HCT116 (cell line): Measurements from ENCODE around the gene SCN2A. TPM values are rescaled to one million over a fixed set of nuclear protein-coding genes. Genes with fewer than 3 reads are reported as not detected.

Experiments
- ATAC-seq: fragments of 200-7000 bp; cut with Tn5 transposase; 2 replicates; pipeline ENCODE4 v1.9.1; 2020; ENCODE audit warnings: mild to moderate bottlenecking, moderate library complexity
- BruUV-seq: library from RNA; stranded (reverse); fragments of 400-500 nt; replicated peaks from 2 replicates; lab custom pipeline; 2021; lab: Mats Ljungman, UMichigan
- CTCF ChIA-PET: fragments of 300-600 bp; sonication (Branson Sonifier 250); formaldehyde crosslinking; loops from one replicate; lab custom pipeline; 2021; ENCODE audit warnings: antibody characterized with exemption; lab: Charles Lee
- POLR2A ChIA-PET: fragments of 300-600, 350-600 bp; sonication (Branson Sonifier 250); formaldehyde crosslinking; loops from one replicate; lab custom pipeline; 2021; ENCODE audit warnings: antibody characterized with exemption; lab: Charles Lee
- RAD21 ChIA-PET, 2 experiments: fragments of 300-600 bp; sonication (Branson Sonifier 250); formaldehyde crosslinking; loops; one replicate each; lab custom pipeline; 2023; ENCODE audit warnings: low total read pairs in 2 of 2; ENCODE audit not compliant: uncharacterized antibody in 2 of 2, unreplicated experiment in 2 of 2, low non-redundant PET in 1 of 2; lab: Charles Lee
- DNase-seq: peaks from one replicate; pipeline ENCODE4 v3.0.0-alpha.2; 2010; ENCODE audit warnings: low read depth, low spot score
- H2AFZ ChIP-seq: fragments of 200-600 bp; shearing (Covaris generic), sonication (generic); 2 replicates; pipeline ENCODE4 v1.6.1; 2017; ENCODE audit warnings: low read depth, mixed run types, mixed read lengths, antibody characterized with exemption, low read length; ENCODE audit not compliant: poor library complexity, severe bottlenecking
- H3K27ac ChIP-seq: 2 replicates; pipeline ENCODE4 v1.5.1; 2012; ENCODE audit warnings: low read depth, low read length
- H3K27me3 ChIP-seq: fragments of 200-600 bp; sonication (generic); 2 replicates; pipeline ENCODE4 v1.6.1; 2016; ENCODE audit warnings: mixed run types, low read length, mixed read lengths; ENCODE audit not compliant: insufficient read depth
- H3K36me3 ChIP-seq, 2 experiments: fragments of 200-500 bp in 1 of 2; fragments of 200-600 bp in 1 of 2; sonication (Bioruptor generic) in 1 of 2; sonication (generic) in 1 of 2; 2 replicates each; pipeline versions ENCODE4 v1.5.1 to v1.6.1; 2014 to 2016; ENCODE audit warnings: low read length in 2 of 2, inconsistent platforms in 1 of 2, mixed read lengths in 1 of 2, mixed run types in 1 of 2; ENCODE audit not compliant: insufficient read depth in 2 of 2, control insufficient read depth in 1 of 2
- H3K4me1 ChIP-seq, 2 experiments: fragments of 200-600 bp in 1 of 2; sonication (generic) in 1 of 2; 2 replicates each; pipeline versions ENCODE4 v1.5.1 to v1.6.1; 2012 to 2017; ENCODE audit warnings: low read length in 2 of 2, inconsistent platforms in 1 of 2, mild to moderate bottlenecking in 1 of 2, mixed read lengths in 1 of 2, mixed run types in 1 of 2, moderate library complexity in 1 of 2; ENCODE audit not compliant: insufficient read depth in 2 of 2, control insufficient read depth in 1 of 2
- H3K4me2 ChIP-seq: fragments of 200-600 bp; sonication (generic); 2 replicates; pipeline ENCODE4 v1.6.1; 2017; ENCODE audit warnings: mixed run types, low read length, mixed read lengths
- H3K4me3 ChIP-seq, 2 experiments: fragments of 200-600 bp in 1 of 2; sonication (generic) in 1 of 2; replicated peaks in 1 of 2; 2 replicates each; pipeline ENCODE4 v1.5.1; 2011 to 2016; ENCODE audit warnings: low read length in 2 of 2, control low read depth in 1 of 2, low read depth in 1 of 2, mild to moderate bottlenecking in 1 of 2, mixed read lengths in 1 of 2, mixed run types in 1 of 2
- H3K79me2 ChIP-seq: fragments of 200-600 bp; sonication (generic); 2 replicates; pipeline ENCODE4 v1.6.1; 2017; ENCODE audit warnings: mild to moderate bottlenecking, mixed run types, low read length, moderate library complexity, mixed read lengths; ENCODE audit not compliant: insufficient read depth
- H3K9ac ChIP-seq: fragments of 200-600 bp; sonication (generic); 2 replicates; pipeline ENCODE4 v1.6.1; 2016; ENCODE audit warnings: low read length, mixed read lengths
- H3K9me2 ChIP-seq: fragments of 200-600 bp; sonication (generic), shearing (Covaris generic); 2 replicates; pipeline ENCODE4 v1.6.1; 2017; ENCODE audit warnings: mixed run types, mild to moderate bottlenecking, moderate library complexity; ENCODE audit not compliant: insufficient read depth
- H3K9me3 ChIP-seq, 2 experiments: fragments of 200-500 bp in 1 of 2; fragments of 200-600 bp in 1 of 2; sonication (Bioruptor generic) in 1 of 2; sonication (generic) in 1 of 2; 2 replicates each; pipeline ENCODE4 v1.6.1; 2014 to 2017; ENCODE audit warnings: low read length in 2 of 2, mixed read lengths in 2 of 2, inconsistent platforms in 1 of 2, low read depth in 1 of 2, mild to moderate bottlenecking in 1 of 2, mixed run types in 1 of 2, moderate library complexity in 1 of 2; ENCODE audit not compliant: control insufficient read depth in 1 of 2, insufficient read depth in 1 of 2
- H4K20me1 ChIP-seq: fragments of 200-600 bp; sonication (generic), shearing (Covaris generic); 2 replicates; pipeline ENCODE4 v1.6.1; 2017; ENCODE audit warnings: mixed run types, mild to moderate bottlenecking, moderate library complexity; ENCODE audit not compliant: insufficient read depth
- CEBPB ChIP-seq: IDR thresholded peaks from 2 replicates; pipeline ENCODE4 v1.6.1; 2012; ENCODE audit warnings: low read depth
- EGR1 ChIP-seq: IDR thresholded peaks from 2 replicates; pipeline ENCODE4 v1.6.1; 2012; ENCODE audit warnings: low read depth
- FOSL1 ChIP-seq: IDR thresholded peaks from 2 replicates; pipeline ENCODE4 v1.6.1; 2012; ENCODE audit warnings: low read depth
- POLR2A ChIP-seq: IDR thresholded peaks from 2 replicates; pipeline ENCODE4 v1.7.0; 2011; ENCODE audit warnings: borderline replicate concordance; ENCODE audit not compliant: insufficient read depth, insufficient read length; ENCODE audit errors: extremely low read depth
- POLR2AphosphoS5 ChIP-seq: IDR thresholded peaks from 2 replicates; pipeline ENCODE4 v1.6.1; 2011; ENCODE audit warnings: mild to moderate bottlenecking, low read depth, low read length, moderate library complexity
- SIN3A ChIP-seq: IDR thresholded peaks from 2 replicates; pipeline ENCODE4 v1.6.1; 2012; ENCODE audit warnings: low read depth
- TCF7L2 ChIP-seq: IDR thresholded peaks from 2 replicates; pipeline ENCODE4 v1.7.0; 2011; ENCODE audit warnings: borderline replicate concordance, inconsistent platforms; ENCODE audit not compliant: insufficient read depth, insufficient read length; ENCODE audit errors: extremely low read depth
- intact Hi-C: fragments of 100-400 bp; cut with micrococcal nuclease; formaldehyde crosslinking; loops from 2 replicates; pipeline ENCODE4 v1.10.0; 2022
- total RNA-seq: library from RNA; stranded (reverse); gene quantifications from one replicate; pipeline ENCODE4 v1.2.1, GENCODE V29; 2021; ENCODE audit not compliant: unreplicated experiment
- TF ChIP-seq, protein P1 (sequence below), 3 experiments: fragments of 200-600 bp in 1 of 3; sonication (generic) in 1 of 3; IDR thresholded peaks in 2 of 3; conservative IDR thresholded peaks in 1 of 3; 2 replicates each; pipeline ENCODE4 v1.5.1; 2012 to 2017; ENCODE audit warnings: low read depth in 2 of 3, low read length in 2 of 3, antibody characterized with exemption in 1 of 3, borderline replicate concordance in 1 of 3, control low read depth in 1 of 3, mild to moderate bottlenecking in 1 of 3, mixed read lengths in 1 of 3, mixed run types in 1 of 3, moderate library complexity in 1 of 3; ENCODE audit not compliant: insufficient read depth in 1 of 3

Gene SCN2A
- total RNA-seq, 1 experiment from 2014 or later = 0.25 TPM

DNA sequence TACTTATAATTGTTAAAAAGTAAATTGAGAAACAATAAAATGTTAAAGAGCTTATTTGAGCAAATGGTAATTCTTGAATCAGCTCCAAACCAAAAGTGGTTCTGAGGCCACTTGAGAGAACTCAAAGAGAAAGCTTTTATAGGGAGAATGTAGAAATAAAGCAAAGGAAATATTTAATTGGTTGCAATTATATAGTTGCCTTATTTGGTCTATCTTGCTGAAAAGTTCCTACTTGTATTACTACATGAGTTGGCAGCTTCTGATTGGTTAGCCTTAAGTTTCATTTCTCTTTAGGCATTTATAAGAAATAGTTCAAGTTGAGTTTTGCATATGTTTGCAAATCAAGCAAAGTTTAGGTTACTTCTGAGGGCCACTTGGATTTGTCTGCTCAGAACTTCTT is 38.1 kb downstream of the SCN2A start:
- no peaks in the 10 kb centered on the region for H4K20me1 ChIP-seq
- H3K4me3 ChIP-seq = no peak overlapping the region
- ChIA-PET RAD21 (no interaction called here), POLR2A (no interaction called here), CTCF (no interaction called here)
- H3K9ac ChIP-seq = no peak overlapping the region
- no peak for ATAC-seq
- no peaks in the 10 kb centered on the region for H3K27me3 ChIP-seq
- H3K4me2 ChIP-seq = no peak overlapping the region
- no TSS peak for BruUV-seq
- no peak overlapping the region for H3K27ac ChIP-seq
- no peaks in the 10 kb centered on the region for H3K9me2 ChIP-seq
- no peak for DNase-seq
- no peaks in the 10 kb centered on the region for H3K79me2 ChIP-seq
- TF ChIP-seq SIN3A = no peak
- H3K36me3 ChIP-seq = no peaks in the 10 kb centered on the region
- H3K4me1 ChIP-seq = no peaks in the 10 kb centered on the region
- H2AFZ ChIP-seq = no peak overlapping the region
- intact Hi-C loops = no loop called here
- H3K9me3 ChIP-seq = no peaks in the 10 kb centered on the region

DNA sequence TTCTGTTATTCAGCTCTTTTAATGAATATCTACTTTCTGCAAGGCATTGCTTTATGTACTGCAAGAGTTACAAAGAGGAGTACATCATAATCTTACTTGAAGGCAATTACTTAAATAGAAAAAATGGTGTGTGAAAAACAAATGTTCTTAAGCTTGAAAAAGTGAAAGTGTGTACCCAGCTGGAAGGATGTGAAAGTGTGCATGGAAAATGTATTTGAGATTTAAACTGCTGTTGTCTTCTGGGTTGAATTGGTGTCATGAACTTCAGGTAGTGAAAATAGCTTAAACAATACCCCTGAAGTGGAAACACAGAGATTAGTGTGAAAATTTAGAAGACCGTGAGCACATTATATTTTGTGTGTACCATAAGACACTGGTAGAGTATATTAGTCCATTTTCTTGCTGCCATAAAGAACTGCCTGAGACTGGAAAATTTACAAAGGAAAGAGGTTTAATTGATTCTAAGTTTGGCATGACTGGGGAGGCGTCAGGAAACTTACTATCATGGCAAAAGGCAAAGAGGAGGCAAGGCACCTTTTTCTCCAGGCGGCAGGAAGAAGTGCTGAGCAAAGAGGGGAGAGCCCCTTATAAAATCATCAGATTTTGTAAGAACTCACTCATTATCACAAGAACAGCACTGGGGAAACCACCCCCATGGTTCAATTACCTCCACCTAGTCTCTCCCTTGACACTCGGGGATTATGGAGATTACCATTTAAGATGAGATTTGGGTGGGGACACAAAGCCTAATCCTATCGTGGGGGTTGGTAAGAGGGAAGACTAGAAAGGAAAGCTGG is 38.8 kb downstream of the SCN2A start:
- ATAC-seq = no peak
- CTCF ChIA-PET = no interaction called here

More for the DNA sequence above, 38.8 kb downstream of the SCN2A start:
- no peaks in the 10 kb centered on the region for H3K4me1 ChIP-seq
- no peaks in the 10 kb centered on the region for H3K36me3 ChIP-seq
- ChIA-PET POLR2A (no interaction called here), RAD21 (no interaction called here)
- no TSS peak for BruUV-seq
- H4K20me1 ChIP-seq = no peaks in the 10 kb centered on the region
- no peaks in the 10 kb centered on the region for H3K9me2 ChIP-seq
- DNase-seq = no peak
- H3K27ac ChIP-seq = no peak overlapping the region
- H3K9ac ChIP-seq = no peak overlapping the region
- H2AFZ ChIP-seq = no peak overlapping the region
- no peak for TF ChIP-seq CEBPB
- no peak for TF ChIP-seq POLR2AphosphoS5
- no peak for TF ChIP-seq POLR2A
- TF ChIP-seq EGR1 = no peak
- TF ChIP-seq TCF7L2 = no peak
- no peak for TF ChIP-seq FOSL1
- TF ChIP-seq, protein P1, sequence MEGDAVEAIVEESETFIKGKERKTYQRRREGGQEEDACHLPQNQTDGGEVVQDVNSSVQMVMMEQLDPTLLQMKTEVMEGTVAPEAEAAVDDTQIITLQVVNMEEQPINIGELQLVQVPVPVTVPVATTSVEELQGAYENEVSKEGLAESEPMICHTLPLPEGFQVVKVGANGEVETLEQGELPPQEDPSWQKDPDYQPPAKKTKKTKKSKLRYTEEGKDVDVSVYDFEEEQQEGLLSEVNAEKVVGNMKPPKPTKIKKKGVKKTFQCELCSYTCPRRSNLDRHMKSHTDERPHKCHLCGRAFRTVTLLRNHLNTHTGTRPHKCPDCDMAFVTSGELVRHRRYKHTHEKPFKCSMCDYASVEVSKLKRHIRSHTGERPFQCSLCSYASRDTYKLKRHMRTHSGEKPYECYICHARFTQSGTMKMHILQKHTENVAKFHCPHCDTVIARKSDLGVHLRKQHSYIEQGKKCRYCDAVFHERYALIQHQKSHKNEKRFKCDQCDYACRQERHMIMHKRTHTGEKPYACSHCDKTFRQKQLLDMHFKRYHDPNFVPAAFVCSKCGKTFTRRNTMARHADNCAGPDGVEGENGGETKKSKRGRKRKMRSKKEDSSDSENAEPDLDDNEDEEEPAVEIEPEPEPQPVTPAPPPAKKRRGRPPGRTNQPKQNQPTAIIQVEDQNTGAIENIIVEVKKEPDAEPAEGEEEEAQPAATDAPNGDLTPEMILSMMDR (IDR thresholded peaks at IDR 0.05 in 2 of 3, conservative IDR thresholded peaks at IDR 0.05 in 1 of 3; ENCODE audit: borderline replicate concordance in 1 of 3, insufficient read depth in 1 of 3, low read depth in 2 of 3, low read length in 2 of 3) = no peak
- H3K4me3 ChIP-seq = no peak overlapping the region
- H3K9me3 ChIP-seq = no peaks in the 10 kb centered on the region
- no peaks in the 10 kb centered on the region for H3K79me2 ChIP-seq
- no peak overlapping the region for H3K4me2 ChIP-seq
- H3K27me3 ChIP-seq = no peaks in the 10 kb centered on the region
- intact Hi-C loops = no loop called here
